A549 (cell line): ENCODE results near the gene IPO9.
"Not testable (repeated sequence)": the region's sequence is repeated elsewhere in the genome, so short reads cannot be mapped to it uniquely, and the experiment has no call there.

Experiments used
- RAD21 ChIP-seq, 2 experiments: fragments of >200 bp in 1 of 2; sonication (Bioruptor Twin) in 1 of 2; formaldehyde crosslinking in 1 of 2; IDR thresholded peaks in 1 of 2; conservative IDR thresholded peaks in 1 of 2; 2 replicates in 1 of 2; 3 replicates in 1 of 2; pipeline ENCODE4 v1.6.1; 2012 to 2018; ENCODE audit warnings: inconsistent platforms in 1 of 2
- RNF2 ChIP-seq: fragments of 200-600 bp; sonication (generic); IDR thresholded peaks from 2 replicates; pipeline ENCODE4 v1.6.1; 2016; ENCODE audit warnings: low read depth, mild to moderate bottlenecking, antibody characterized with exemption, moderate library complexity, borderline replicate concordance
- TF ChIP-seq, protein P1 (sequence below): fragments of >200 bp; sonication (Bioruptor Twin); formaldehyde crosslinking; IDR thresholded peaks from 3 replicates; pipeline ENCODE4 v1.5.1; 2016

DNA sequence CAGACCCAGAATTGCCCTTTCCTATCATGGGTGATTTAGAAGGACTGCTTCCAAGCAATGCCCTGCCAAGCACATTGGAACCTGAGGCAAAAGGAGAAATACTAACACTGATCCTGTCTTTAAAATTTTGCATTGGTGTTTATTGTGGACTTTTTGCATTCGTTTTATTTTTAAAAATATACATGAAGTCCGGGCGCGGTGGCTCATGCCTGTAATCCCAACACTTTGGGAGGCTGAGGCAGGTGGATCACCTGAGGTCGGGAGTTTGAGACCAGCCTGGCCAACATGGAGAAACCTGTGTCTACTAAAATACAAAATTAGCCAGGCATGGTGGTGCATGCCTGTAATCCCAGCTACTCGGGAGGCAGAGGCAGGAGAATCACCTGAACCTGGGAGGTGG lies 72.1 kb downstream of the IPO9 start:
- TF ChIP-seq, protein P1, sequence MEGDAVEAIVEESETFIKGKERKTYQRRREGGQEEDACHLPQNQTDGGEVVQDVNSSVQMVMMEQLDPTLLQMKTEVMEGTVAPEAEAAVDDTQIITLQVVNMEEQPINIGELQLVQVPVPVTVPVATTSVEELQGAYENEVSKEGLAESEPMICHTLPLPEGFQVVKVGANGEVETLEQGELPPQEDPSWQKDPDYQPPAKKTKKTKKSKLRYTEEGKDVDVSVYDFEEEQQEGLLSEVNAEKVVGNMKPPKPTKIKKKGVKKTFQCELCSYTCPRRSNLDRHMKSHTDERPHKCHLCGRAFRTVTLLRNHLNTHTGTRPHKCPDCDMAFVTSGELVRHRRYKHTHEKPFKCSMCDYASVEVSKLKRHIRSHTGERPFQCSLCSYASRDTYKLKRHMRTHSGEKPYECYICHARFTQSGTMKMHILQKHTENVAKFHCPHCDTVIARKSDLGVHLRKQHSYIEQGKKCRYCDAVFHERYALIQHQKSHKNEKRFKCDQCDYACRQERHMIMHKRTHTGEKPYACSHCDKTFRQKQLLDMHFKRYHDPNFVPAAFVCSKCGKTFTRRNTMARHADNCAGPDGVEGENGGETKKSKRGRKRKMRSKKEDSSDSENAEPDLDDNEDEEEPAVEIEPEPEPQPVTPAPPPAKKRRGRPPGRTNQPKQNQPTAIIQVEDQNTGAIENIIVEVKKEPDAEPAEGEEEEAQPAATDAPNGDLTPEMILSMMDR, result not testable (repeated sequence)
- not testable (repeated sequence) for TF ChIP-seq RNF2; RAD21 (conservative IDR thresholded peaks at IDR 0.05 in 1 of 2, IDR thresholded peaks at IDR 0.05 in 1 of 2)
